ENCODE results near the gene EPB41L3. TPM values are rescaled to one million over a fixed set of nuclear protein-coding genes. Genes with fewer than 3 reads are reported as not detected.

Gene EPB41L3
- total RNA-seq, 1 donor from 2014 or later: 58.1 TPM

GRCh38 chr18:5376986-5377385 lies 166.8 kb downstream of the EPB41L3 start:
- Mint-ChIP-seq H3K27ac (no peak overlapping the region), H3K27me3 (peaks cover under 1% of the 10 kb centered on the region), H3K4me3 (no peak overlapping the region), H3K4me1 (ENCODE audit: unreplicated experiment) (no peaks in the 10 kb centered on the region), H3K36me3 (no peaks in the 10 kb centered on the region), H3K9me3 (no peaks in the 10 kb centered on the region)
- no peak for DNase-seq (ENCODE audit: extremely low spot score, unreplicated experiment)
- no peak for TF ChIP-seq CTCF (conservative IDR thresholded peaks at IDR 0.05)

GRCh38 chr18:5370332-5370731 lies 173.5 kb downstream of the EPB41L3 start:
- Mint-ChIP-seq H3K9me3 (no peaks in the 10 kb centered on the region), H3K36me3 (no peaks in the 10 kb centered on the region), H3K4me3 (no peak overlapping the region), H3K27me3 (no peaks in the 10 kb centered on the region), H3K4me1 (ENCODE audit: unreplicated experiment) (no peaks in the 10 kb centered on the region), H3K27ac (no peak overlapping the region)
- TF ChIP-seq CTCF (conservative IDR thresholded peaks at IDR 0.05): no peak
- DNase-seq (ENCODE audit: extremely low spot score, unreplicated experiment): no peak

GRCh38 chr18:5369513-5369912 lies 174.3 kb downstream of the EPB41L3 start:
- no peak overlapping the region for H3K4me3 Mint-ChIP-seq
- no peaks in the 10 kb centered on the region for H3K9me3 Mint-ChIP-seq
- no peak for TF ChIP-seq CTCF (conservative IDR thresholded peaks at IDR 0.05)
- no peaks in the 10 kb centered on the region for H3K36me3 Mint-ChIP-seq
- H3K27ac Mint-ChIP-seq: no peak overlapping the region
- DNase-seq (ENCODE audit: extremely low spot score, unreplicated experiment): no peak
- H3K4me1 Mint-ChIP-seq (ENCODE audit: unreplicated experiment): no peaks in the 10 kb centered on the region
- H3K27me3 Mint-ChIP-seq: no peaks in the 10 kb centered on the region

- no peak for DNase-seq (ENCODE audit: extremely low spot score, unreplicated experiment)
- Mint-ChIP-seq H3K36me3 (no peaks in the 10 kb centered on the region), H3K27ac (no peak overlapping the region), H3K9me3 (no peaks in the 10 kb centered on the region), H3K4me1 (ENCODE audit: unreplicated experiment) (no peaks in the 10 kb centered on the region), H3K4me3 (no peak overlapping the region), H3K27me3 (no peaks in the 10 kb centered on the region)
- TF ChIP-seq CTCF (conservative IDR thresholded peaks at IDR 0.05): no peak
Observed at GRCh38 chr18:5365443-5365842, 178.4 kb downstream of the EPB41L3 start.

- no peak overlapping the region for H3K27ac Mint-ChIP-seq
- no peak for TF ChIP-seq CTCF (conservative IDR thresholded peaks at IDR 0.05)
- H3K27me3 Mint-ChIP-seq: no peaks in the 10 kb centered on the region
Observed at GRCh38 chr18:5350636-5351035, 193.2 kb downstream of the EPB41L3 start.

More at GRCh38 chr18:5350636-5351035, 193.2 kb downstream of the EPB41L3 start:
- Mint-ChIP-seq H3K4me3 (no peak overlapping the region), H3K4me1 (ENCODE audit: unreplicated experiment) (no peaks in the 10 kb centered on the region), H3K9me3 (no peaks in the 10 kb centered on the region), H3K36me3 (no peaks in the 10 kb centered on the region)
- DNase-seq (ENCODE audit: extremely low spot score, unreplicated experiment): no peak

Other genes with a start within 250 kb of the EPB41L3 start
- gene ZBTB14, start 248.3 kb downstream of the EPB41L3 start, total RNA-seq (ENCODE audit: low replicate concordance): 11.4 and 12.8 TPM in 2 replicates